ENCODE measurements around the gene SLC35E2B. TPM values are rescaled to one million over a fixed set of nuclear protein-coding genes. Genes with fewer than 3 reads are reported as not detected.
"Not testable (repeated sequence)": the region's sequence is repeated elsewhere in the genome, so short reads cannot be mapped to it uniquely, and the experiment has no call there.

SLC35E2B gene
- total RNA-seq, 1 donor from 2014 or later, result 34.7 TPM

DNA sequence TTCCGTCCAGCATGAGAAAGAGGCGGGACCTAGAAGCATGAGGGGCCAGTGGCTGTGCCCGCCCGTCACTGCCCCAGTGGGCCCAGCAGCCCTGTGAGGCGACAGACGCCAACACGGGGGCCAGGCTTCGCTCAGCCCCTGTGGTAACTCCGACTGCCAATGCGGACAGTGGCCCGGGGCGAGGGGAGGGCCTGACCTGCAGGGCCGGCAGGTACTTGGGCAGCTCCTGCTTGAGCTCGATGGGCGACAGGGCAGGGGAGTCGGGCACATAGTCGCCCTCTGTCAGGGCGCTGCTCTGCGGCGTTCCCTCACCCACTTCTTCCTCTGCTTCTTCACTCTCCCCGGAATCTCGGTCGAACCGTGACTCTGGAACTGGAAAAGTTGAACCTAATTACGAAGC lies 52.5 kb downstream of the SLC35E2B start:
- DNase-seq (ENCODE audit: low spot score), result not testable (repeated sequence)

DNA sequence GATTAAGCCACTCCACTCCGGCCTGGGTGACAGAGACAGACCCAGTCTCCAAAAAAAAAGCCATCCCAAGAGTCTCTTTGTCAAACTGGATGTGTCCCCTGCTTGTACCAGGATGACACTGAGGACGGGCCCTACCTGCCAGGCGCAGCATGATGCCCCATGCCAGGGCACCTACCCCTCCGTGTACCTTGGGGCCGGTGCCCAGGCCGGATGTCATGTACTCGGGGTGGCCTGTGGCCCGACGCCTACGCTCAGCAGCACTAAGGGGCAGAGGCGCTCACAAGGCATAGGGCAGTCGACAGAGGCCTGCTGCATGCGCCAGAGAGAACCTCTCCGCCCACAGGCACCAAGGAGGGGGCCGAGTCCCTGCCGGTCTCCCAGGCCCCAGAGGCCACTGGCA lies 53.2 kb downstream of the SLC35E2B start:
- DNase-seq (ENCODE audit: low spot score), result not testable (repeated sequence)

DNA sequence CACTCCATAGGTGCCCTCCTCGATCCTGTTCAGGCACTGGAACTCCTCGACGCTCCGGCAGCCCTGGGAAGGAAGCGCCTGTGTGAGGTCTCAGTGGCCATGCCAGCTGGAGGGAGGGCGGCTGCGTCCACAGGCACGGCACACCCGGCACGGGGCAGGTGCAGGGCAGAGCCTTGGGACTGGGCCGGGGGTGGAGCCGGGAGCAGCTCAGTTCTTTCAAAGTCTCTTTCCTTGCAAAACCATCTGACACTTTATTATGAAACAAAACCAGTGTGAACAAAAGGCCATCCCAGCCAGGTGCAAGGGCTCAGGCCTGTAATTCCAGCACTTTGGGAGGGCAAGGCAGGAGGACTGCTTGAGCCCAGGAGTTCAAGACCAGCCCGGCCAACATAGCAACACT lies 54.1 kb downstream of the SLC35E2B start:
- not testable (repeated sequence) for DNase-seq (ENCODE audit: low spot score)

DNA sequence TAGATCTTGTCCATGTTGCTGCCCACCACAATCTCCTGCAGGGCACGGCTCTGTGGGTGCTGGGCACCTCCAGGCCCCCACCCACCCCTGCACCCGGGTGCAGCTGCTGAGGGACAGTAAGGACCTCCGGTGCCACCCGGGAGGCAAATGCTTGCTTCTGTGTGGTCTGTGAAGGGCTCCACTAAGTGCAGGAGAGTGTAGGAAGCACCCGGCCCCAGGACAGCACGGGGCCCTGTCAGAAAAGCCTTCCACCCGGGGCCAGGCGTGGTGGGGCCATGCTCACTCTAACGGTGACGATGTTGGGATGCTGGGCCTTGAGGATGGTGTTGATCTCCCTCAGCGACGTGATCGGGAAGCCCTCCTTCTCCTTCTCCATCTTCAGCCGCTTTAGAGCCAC lies 55.1 kb downstream of the SLC35E2B start:
- DNase-seq (ENCODE audit: low spot score), result not testable (repeated sequence)

DNA sequence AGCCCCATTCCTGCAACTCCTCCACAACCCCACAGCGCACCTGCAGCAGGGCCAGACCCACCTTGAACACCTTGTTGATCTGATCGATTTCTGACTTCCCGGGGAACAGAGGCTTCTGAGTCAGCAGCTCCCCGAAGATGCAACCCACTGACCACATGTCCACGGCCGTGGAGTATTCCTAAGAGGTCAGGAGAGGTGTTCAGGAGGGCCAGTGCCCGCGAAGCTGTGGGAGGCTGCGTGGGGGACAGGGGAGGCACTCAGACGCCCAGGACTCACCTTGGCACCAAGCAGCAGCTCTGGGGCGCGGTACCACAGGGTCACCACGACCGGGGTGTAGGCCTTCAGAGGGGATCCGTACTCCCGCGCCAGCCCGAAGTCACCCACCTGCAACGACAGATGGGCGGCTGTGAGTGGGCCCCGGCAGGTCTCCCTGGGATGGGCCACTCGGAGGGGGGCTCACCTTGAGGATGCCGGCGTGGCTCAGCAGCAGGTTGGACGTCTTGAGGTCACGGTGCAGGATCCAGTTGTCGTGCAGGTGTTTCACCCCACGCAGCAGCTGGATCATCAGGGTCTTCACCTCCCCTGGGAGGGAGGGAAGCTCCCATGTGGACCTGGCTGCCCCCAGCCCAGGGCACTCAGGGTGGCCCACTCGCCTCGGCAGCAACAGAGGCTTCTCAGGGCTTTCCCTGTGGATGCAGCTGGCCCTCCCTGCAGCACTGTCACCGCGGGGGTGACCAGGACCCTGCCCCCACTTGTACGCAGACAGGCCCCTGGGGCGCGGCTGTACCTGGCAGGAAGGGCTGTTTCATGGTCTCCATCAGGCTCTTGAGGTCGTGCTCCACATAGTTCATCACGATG lies 55.7 kb downstream of the SLC35E2B start:
- DNase-seq (ENCODE audit: low spot score), result not testable (repeated sequence)

DNA sequence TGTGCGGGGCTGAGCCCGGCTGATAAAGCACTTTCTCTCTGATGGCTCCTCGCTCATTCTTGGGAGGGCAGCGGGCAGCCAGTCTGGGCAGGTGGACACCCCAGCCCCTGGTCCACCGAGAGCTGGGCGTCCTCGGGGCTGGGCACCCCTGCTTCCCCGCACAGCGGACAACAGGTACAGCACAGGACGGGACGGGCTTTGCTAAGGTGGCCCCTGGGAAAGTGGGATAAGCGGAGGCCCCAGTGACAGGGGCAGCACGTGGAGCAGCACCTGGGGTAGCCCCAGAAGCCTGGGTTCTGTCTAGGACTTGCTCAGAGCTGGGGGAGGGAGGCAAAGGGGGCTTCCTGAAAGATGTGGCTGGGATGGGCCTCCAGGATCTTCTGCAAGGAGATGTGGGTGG lies 58.0 kb downstream of the SLC35E2B start:
- DNase-seq (ENCODE audit: low spot score), result not testable (repeated sequence)

DNA sequence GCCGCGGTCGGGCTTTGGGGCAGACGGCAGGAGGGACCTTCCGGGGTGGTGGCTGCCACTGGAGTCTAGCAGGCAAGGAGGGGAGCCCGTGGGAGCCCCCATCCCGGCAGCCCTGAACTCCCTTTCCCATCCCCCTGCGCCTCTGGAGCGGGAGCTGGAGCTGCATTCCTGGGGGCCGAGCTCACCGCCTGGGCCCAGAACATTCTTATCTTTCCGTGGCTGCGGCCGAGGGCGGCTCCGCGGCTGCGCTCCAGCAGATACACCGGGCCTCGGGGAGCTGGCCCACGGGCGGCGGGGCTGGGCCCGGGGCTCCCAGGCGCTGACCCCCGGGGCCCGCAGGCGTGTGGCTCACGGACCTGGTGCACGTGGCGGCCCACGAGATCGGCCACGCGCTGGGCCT lies 59.2 kb downstream of the SLC35E2B start:
- DNase-seq (ENCODE audit: low spot score), result not testable (repeated sequence)

DNA sequence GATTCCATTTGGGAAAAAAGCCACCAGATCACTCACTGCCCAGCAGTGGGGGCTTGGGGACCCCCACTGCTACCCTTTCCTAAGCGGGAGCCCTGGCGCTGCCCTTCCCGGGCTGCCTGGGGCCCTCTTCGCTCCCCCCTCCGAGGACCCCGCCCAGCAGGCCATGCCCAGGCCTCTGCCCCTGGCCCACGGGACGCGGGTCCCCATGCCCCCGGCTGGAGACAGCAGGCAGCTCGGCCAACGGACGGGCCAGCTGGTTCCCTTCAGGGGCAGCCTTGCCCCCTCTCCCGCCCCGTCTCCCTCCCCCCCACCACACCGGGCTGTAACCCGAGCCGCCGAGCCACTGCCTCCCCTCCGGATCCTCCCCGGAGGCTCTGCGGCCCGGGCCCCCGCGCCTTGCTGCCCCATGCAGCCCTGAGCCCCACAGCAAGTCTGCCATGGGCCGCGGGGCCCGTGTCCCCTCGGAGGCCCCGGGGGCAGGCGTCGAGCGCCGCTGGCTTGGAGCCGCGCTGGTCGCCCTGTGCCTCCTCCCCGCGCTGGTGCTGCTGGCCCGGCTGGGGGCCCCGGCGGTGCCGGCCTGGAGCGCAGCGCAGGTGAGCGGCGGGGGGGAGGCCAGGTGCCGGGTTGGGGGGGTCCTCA lies 60.7 kb downstream of the SLC35E2B start, which contains the start of gene MMP23B:
Gene MMP23B, plus strand, starts transcription at position 392 of the 639 bp plus-strand sequence. Its CDS starts 46 bp downstream, at position 438.
- peak; percentile 84 for DNase-seq (ENCODE audit: low spot score)

DNA sequence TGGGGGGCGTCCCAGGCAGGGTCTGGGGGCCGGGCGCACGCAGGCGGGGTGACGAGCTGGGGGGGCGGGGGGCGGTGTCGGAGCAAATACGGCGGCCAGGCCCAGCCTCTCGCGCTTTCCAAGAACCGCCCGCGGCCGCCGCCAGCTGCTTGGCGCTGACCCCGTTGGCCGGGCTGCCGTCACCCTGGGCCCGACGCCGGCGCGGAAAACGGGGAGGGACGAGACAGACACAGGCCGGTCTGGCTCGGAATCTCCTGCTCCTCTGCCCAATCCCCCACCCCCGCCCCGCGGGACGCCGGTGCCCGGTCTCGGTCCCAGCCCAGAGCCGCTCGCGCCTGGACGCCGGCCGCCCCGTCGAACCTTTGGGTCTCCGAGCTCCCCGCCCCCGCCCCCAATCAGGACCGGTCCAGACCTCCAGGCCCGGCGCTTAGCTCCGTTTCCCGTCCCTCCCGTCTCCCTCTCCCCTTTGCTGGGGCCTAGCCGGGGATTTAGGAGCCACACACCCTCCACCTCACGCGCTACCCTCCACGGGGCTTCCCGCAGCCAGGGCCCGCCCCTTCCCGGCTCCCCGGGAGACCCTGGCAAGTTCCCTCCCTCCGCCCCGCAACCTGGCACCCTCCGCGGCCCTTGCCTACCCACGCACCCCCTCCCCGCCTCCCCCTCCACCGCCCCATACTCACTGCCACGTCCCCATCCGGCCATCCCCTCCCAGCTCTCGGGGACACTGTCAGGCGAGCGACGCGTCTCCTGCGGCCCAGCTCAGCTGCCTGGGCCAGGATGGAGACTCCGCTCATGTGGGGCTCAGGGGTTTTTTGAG lies 61.4 kb downstream of the SLC35E2B start:
- peak; percentile 81 for DNase-seq (ENCODE audit: low spot score)

DNA sequence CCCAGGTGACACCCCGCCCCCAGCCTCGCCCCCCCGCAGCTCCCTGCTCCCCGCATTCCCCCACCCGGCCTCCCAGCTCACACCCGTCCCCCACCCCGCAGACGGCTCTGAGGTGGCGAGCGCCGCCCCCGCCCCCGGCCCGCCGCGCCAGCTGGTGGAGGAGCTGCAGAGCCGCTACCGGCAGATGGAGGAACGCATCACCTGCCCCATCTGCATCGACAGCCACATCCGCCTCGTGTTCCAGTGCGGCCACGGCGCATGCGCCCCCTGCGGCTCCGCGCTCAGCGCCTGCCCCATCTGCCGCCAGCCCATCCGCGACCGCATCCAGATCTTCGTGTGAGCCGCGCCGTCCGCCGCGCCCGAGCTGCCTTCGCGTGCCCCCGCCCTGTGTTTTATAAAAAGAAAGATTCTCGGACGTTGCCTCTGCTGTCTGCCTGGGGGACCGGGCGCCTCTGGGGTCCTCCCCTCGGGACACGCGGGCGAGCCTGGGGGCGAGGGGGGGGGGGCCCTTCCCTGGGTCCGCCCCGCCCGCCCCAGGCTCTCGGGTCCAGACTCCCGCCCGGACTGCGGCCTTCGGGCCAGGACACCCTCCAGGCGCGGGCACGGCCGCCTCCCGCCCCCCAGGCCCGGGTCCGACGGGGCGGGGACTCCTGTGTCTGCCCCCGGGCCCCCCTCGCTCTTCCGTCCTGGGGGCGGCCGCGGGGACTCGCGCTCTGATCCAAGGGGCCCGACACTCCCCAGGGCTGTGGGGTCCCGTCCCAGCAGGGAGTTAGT lies 62.2 kb downstream of the SLC35E2B start:
- DNase-seq (ENCODE audit: low spot score), result peak; percentile 92

DNA sequence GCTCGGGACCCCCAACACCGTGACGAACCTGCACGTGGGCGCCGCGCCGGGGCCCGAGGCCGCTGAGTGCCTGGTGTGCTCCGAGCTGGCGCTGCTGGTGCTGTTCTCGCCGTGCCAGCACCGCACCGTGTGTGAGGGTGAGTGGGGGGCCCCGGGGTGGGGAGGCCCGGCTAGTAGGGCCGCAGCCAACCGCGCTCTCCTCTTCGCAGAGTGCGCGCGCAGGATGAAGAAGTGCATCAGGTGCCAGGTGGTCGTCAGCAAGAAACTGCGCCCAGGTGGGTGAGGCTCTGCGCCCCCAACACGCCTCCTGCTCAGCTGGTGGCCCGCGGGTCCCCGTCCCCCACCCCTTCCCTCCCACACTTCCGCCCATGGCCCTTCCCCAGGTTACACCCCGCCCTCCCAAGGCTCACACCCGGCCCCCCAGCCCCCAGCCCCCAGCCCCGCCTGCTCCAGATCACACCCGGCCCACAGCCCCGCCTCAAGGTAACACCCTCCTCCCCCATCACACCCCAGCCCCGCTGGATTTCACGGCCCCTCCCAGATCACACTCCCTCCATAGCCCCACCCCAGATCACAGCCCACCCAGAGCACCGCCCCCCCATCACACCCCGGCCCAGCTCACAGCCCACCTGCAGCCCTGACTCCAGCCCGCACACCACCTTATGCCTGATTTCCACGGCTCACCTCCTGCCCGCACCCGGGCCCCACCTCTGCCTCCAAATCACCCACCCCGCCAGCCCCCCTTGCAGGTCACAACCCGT lies 63.0 kb downstream of the SLC35E2B start:
- DNase-seq (ENCODE audit: low spot score), result peak; percentile 35

DNA sequence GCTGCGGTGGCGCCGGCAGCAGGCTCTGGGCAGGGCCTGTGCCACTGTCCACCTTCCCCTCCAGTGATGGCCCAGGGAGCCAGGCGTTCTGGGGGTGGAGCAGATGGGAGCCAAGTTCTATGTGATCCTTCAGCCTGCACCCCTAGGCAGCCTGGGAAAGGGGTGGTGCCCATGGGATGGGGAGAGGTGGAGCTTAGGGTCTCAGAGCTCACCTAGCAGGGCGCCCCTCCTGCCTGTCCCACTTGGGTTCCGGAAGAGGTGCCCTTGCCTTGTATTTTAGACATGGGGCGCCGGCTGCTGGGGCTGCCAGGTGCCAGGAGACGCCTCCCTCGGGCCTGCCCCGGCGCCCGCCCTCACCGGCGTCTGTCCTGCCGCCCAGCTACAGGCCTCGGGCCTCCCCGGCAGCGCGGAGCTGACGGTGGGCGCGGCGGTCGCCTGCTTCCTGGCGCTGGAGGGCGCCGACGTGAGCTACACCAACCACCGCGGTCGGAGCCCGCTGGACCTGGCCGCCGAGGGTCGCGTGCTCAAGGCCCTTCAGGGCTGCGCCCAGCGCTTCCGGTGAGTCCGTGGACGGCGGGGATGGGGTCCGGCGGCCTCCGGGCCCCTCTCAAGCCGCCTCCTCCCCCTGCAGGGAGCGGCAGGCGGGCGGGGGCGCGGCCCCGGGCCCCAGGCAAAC lies 63.7 kb downstream of the SLC35E2B start:
- DNase-seq (ENCODE audit: low spot score), result peak; percentile 59

DNA sequence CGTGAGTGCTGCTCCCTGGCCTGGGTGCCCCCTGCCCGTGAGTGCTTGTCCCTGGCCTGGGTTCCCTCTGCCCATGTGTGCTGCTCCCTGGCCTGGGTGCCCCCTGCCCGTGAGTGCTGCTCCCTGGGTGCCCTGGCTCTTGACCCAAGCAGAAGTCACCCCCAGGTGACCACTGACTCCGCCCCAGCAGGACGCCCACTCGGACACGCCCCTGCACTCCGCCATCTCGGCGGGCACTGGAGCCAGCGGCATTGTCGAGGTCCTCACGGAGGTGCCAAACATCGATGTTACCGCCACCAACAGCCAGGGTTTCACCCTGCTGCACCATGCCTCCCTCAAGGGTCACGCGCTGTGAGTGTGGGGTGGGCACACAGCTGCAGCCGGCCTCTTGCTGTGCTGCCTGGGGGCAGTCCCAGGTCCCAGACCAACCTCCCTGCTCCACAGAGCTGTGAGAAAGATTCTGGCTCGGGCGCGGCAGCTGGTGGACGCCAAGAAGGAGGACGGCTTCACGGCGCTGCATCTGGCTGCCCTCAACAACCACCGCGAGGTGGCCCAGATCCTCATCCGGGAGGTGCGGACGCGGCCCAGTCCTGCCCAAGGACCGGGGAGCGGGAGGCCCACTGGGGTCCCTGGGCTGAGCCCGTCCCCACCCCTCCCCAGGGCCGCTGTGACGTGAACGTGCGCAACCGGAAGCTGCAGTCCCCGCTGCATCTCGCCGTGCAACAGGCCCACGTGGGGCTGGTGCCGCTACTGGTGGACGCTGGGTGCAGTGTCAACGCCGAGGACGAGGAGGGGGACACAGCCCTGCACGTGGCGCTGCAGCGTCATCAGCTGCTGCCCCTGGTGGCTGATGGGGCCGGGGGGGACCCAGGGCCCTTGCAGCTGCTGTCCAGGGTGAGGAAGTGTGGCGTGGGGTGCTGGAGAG lies 64.5 kb downstream of the SLC35E2B start:
- DNase-seq (ENCODE audit: low spot score), result no peak

DNA sequence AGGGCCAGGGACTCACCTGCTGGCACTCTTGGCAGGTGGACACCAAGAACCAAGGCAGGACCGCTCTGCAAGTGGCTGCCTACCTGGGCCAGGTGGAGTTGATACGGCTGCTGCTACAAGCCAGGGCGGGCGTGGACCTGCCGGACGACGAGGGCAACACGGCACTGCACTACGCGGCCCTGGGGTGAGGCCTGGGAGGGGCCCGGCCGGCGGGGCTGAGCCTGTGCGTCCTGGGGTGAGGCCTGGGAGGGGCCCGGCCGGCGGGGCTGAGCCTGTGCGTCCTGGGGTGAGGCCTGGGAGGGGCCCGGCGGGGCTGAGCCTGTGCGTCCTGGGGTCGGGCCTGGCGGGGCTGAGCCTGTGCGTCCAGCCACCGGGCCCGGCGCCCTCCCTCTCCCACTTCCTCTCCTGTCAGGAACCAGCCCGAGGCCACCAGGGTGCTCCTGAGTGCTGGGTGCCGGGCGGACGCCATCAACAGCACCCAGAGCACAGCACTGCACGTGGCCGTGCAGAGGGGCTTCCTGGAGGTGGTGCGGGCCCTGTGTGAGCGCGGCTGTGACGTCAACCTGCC lies 65.2 kb downstream of the SLC35E2B start:
- DNase-seq (ENCODE audit: low spot score), result peak; percentile 17

DNA sequence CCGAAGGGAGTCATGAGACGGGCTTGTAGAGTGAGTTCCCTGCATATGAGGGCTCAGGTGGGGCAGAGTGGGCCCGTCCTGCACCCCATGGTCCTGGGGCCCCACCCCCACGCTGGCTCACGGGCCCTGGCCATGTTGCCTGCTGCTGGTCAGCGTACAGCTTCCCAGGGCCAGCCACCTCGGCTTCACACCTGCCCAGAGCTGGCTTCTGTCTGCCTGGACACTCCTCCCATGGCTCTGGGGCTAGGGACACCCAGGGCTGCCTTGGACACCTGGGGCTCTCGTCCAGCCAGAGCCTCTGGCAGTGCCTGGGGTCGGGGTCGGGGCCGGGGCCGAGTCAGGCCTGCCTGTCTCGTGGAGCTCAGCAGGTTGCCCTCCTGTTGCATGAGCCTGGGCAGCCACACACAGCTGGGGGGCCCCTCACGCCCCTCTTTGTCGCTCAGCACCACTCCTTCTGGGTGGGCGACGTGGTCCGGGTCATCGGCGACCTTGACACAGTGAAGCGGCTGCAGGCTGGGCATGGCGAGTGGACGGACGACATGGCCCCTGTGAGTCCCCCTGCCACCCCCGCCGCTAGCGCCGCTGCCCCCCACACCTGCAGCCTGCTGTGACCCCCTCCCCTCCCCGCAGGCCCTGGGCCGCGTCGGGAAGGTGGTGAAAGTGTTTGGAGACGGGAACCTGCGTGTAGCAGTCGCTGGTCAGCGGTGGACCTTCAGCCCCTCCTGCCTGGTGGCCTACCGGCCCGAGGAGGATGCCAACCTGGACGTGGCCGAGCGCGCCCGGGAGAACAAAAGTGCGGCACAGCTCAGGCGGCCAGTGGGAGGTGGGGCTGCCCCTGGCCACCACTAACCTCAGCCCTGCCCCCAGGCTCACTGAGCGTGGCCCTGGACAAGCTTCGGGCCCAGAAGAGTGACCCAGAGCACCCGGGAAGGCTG lies 66.1 kb downstream of the SLC35E2B start:
- DNase-seq (ENCODE audit: low spot score), result no peak

DNA sequence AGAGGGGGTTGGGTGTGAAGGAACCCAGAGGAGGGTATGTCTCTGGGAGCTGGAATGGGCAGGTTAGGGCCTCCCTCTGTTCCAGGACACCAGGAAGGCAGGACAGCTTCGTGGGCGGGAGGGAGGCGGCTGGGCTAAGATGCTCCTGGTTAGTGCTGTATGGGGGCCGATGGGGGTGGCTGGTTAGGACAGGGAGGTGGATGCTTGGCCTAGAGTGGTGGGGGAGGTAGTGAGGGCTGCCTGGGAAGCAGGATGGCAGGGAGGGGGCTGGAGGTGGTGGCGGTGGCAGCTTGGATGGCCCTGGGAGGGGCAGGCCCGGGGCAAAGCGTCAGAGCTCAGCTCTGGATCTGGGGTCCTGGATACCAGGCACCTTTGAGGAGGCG lies 66.8 kb downstream of the SLC35E2B start:
- DNase-seq (ENCODE audit: low spot score), result no peak

DNA sequence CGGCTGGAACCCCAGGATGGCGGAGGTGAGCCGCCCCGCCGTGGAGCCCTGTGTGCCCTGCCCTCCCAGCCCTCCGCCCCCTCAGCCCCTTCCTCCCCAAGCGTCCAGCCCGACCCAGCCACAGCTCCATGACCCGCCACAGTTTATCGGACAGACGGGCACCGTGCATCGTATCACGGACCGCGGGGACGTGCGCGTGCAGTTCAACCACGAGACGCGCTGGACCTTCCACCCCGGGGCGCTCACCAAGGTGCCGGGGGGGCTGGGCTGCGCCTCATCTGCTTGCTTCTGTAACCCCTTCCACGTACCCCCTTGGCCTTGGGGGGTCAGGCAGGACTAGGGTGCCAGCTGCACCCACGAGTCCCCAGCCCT lies 67.2 kb downstream of the SLC35E2B start:
- DNase-seq (ENCODE audit: low spot score), result no peak
